ENCODE measurements around the gene MON1A.

Gene MON1A

DNA sequence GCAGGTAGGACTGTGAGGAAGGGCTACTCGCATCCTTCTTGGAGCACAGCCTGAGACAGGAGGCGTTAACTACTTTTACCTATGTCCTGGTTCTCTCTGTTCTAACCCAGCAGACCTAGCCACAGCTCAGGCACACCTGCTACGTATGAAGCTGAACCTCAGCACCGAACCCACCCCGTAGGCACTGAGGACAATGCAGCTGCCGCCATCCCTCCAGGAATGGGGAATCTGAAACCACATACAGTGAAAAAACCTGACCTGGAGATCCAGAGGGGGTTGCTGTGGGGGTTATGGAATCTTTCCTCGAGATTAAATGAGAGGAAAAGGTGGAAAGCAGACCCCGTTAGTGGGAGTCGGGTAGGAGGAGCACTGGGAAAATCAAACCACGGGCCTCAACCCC lies 40.3 kb downstream of the MON1A start:
- no peak for DNase-seq (ENCODE audit: extremely low read depth, low read depth)
- TF ChIP-seq CTCF (IDR thresholded peaks at IDR 0.05; ENCODE audit: low read depth, low read length, missing control alignments): no peak
- no peak overlapping the region for H3K4me3 ChIP-seq (replicated peaks; ENCODE audit: low read depth, low read length)

DNA sequence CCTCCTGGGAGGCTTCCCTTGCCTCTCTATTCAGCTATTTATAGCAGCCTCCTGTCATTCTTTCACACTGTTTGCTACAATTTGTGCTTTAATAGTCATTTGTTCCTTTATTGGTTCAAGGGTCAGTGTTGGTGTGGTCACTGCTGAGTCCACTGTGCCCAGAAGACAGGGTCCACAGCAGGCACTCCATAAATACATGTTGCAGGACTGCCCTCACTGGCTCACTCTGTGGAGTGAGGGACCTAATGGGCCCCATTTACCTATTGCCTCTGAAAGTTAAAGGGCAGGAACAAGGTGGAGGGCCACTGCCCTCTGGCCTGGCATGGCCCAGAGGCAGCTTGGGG lies 42.7 kb downstream of the MON1A start:
- no peak for TF ChIP-seq CTCF (IDR thresholded peaks at IDR 0.05; ENCODE audit: low read depth, low read length, missing control alignments)
- no peak for DNase-seq (ENCODE audit: extremely low read depth, low read depth)
- H3K4me3 ChIP-seq (replicated peaks; ENCODE audit: low read depth, low read length): no peak overlapping the region

- no peak overlapping the region for H3K4me3 ChIP-seq (replicated peaks; ENCODE audit: low read depth, low read length)
- DNase-seq (ENCODE audit: extremely low read depth, low read depth): no peak
- TF ChIP-seq CTCF (IDR thresholded peaks at IDR 0.05; ENCODE audit: low read depth, low read length, missing control alignments): no peak
Observed at GRCh38 chr3:49883998-49884397, 45.6 kb downstream of the MON1A start.

DNA sequence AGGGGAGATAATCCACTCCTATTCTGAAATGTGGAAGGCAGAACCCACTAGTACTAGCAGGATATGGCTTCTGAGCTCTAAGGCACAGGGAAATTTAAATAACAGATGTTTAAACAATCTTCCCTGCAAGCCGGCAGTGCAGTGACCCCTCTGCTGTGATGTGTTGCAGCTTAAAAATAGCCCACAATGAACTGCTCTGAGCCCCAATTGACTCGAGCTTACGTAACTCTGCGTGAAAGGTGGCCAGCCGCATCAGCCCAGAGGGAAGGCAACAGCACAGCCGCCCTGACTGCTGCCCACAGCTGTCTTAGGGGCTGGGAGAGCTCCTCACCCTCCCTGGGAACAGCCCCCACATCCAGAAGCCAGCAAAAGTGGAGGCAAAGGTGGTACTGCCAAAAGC lies 47.4 kb downstream of the MON1A start:
- H3K4me3 ChIP-seq (replicated peaks; ENCODE audit: low read depth, low read length): no peak overlapping the region
- no peak for TF ChIP-seq CTCF (IDR thresholded peaks at IDR 0.05; ENCODE audit: low read depth, low read length, missing control alignments)
- no peak for DNase-seq (ENCODE audit: extremely low read depth, low read depth)

DNA sequence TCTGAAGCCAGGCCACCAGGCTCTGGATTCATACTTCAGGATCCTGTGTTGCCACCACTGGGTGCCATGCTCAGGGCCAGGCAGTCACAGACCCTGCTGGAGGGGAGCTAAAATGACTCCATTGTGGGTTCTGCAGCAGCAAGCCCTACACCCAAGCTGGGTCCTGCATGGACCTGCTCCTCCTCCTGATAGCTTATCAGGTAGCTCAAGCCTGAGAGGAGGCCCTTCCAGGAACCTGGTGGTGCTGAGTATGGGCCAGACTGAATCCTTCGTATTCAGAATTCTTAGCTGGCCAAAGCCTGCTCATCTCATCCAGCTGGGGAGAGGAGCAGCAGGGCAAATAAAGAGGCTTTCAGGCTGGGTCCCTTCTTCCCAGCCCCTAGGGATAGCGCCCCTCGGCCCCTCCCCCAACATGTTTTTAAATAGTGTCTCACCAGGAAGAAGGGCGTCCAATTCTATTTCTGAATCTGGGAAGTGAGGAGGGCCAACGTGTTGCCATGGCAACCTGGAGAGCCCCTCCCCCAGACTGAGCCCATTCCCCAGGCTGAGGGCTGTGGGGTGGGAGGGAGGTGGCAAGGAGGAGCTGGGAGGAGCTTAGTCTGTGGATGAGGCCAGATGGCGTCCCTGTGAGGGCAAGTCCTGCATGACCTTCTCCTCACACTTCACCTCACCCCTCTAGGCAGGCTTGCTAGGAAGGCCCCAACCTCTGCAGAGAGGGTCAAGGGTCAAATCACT lies 48.9 kb downstream of the MON1A start:
- DNase-seq (ENCODE audit: extremely low read depth, low read depth): no peak
- H3K4me3 ChIP-seq (replicated peaks; ENCODE audit: low read depth, low read length): no peak overlapping the region
- TF ChIP-seq CTCF (IDR thresholded peaks at IDR 0.05; ENCODE audit: low read depth, low read length, missing control alignments): no peak

DNA sequence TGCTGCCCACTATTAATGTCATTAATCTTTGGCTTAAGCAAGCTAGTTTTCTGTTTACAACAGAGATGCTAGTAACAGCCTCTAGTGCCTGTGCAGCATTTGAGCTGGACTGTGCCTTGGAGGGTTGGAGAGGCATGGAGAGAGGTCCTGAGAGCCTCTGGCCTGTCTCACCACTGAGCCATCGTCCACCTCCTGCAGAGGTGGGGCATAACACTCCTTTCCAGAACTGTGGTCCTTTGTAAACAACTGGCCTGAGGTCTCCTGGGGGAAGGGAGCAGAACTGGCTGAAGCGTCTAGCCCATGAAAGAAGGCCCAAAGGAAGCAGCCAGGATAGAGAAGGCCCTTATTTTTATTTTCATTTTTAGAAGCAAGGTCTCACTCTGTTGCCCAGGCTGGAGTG lies 49.9 kb downstream of the MON1A start:
- DNase-seq (ENCODE audit: extremely low read depth, low read depth): no peak
- H3K4me3 ChIP-seq (replicated peaks; ENCODE audit: low read depth, low read length): no peak overlapping the region
- TF ChIP-seq CTCF (IDR thresholded peaks at IDR 0.05; ENCODE audit: low read depth, low read length, missing control alignments): no peak

- no peak for TF ChIP-seq CTCF (IDR thresholded peaks at IDR 0.05; ENCODE audit: low read depth, low read length, missing control alignments)
- no peak for DNase-seq (ENCODE audit: extremely low read depth, low read depth)
- no peak overlapping the region for H3K4me3 ChIP-seq (replicated peaks; ENCODE audit: low read depth, low read length)
Observed at GRCh38 chr3:49878686-49879085, 50.9 kb downstream of the MON1A start.

Data from HFF-Myc (cell line).